H1 (cell line): ENCODE data around the gene DNAJB6.

Source experiments
- ATF2 ChIP-seq: IDR thresholded peaks from 2 replicates; pipeline ENCODE4 v1.6.1; 2012; ENCODE audit warnings: low read length, inconsistent platforms
- CEBPB ChIP-seq: IDR thresholded peaks from 2 replicates; pipeline ENCODE4 v1.6.1; 2012; ENCODE audit warnings: low read depth, low read length
- CTBP2 ChIP-seq: IDR thresholded peaks from 2 replicates; pipeline ENCODE4 v1.7.0; 2011; ENCODE audit warnings: borderline replicate concordance, mild to moderate bottlenecking, moderate library complexity, mixed read lengths, low read length; ENCODE audit not compliant: insufficient read depth, insufficient read length
- CTCF ChIP-seq, 3 experiments: IDR thresholded peaks; 1 replicate in 2 of 3; 2 replicates in 1 of 3; pipeline versions ENCODE4 v1.5.1 to v1.6.1; 2011; ENCODE audit warnings: low read length in 3 of 3, mild to moderate bottlenecking in 3 of 3, inconsistent platforms in 2 of 3, low read depth in 1 of 3, moderate library complexity in 1 of 3; ENCODE audit not compliant: insufficient read depth in 1 of 3; ENCODE audit errors: control extremely low read depth in 1 of 3
- EZH2 ChIP-seq: fragments of 200-600 bp; sonication (generic); IDR thresholded peaks from 2 replicates; pipeline ENCODE4 v1.7.1; 2012; ENCODE audit warnings: low read depth, mild to moderate bottlenecking, moderate library complexity, low read length, inconsistent platforms; ENCODE audit not compliant: severe bottlenecking
- KDM1A ChIP-seq: fragments of 200-600, 300-600 bp; sonication (generic); IDR thresholded peaks from 2 replicates; pipeline ENCODE4 v1.7.1; 2016; ENCODE audit warnings: mild to moderate bottlenecking, low read length, borderline replicate concordance
- MAX ChIP-seq: IDR thresholded peaks from 2 replicates; pipeline ENCODE4 v1.6.1; 2012; ENCODE audit warnings: inconsistent platforms
- POLR2A ChIP-seq, 2 experiments: IDR thresholded peaks; 1 replicate in 1 of 2; 2 replicates in 1 of 2; pipeline ENCODE4 v1.6.1; 2011; ENCODE audit warnings: low read depth in 2 of 2, low read length in 2 of 2, mild to moderate bottlenecking in 2 of 2; ENCODE audit errors: control extremely low read depth in 1 of 2
- POU5F1 ChIP-seq: IDR thresholded peaks from 2 replicates; pipeline ENCODE4 v1.6.1; 2011; ENCODE audit warnings: low read depth, mild to moderate bottlenecking, low read length, moderate library complexity
- RAD21 ChIP-seq, 2 experiments: IDR thresholded peaks in 1 of 2; conservative IDR thresholded peaks in 1 of 2; 2 replicates each; pipeline ENCODE4 v1.6.1; 2011; ENCODE audit warnings: low read depth in 2 of 2, low read length in 2 of 2, improper control_type of control experiment in 1 of 2, inconsistent platforms in 1 of 2, mild to moderate bottlenecking in 1 of 2, moderate library complexity in 1 of 2
- SP1 ChIP-seq: IDR thresholded peaks from 2 replicates; pipeline ENCODE4 v1.6.1; 2011; ENCODE audit warnings: low read depth, low read length
- TAF1 ChIP-seq: IDR thresholded peaks from 2 replicates; pipeline ENCODE4 v1.6.1; 2011; ENCODE audit warnings: mild to moderate bottlenecking, low read depth, low read length
- TEAD4 ChIP-seq: IDR thresholded peaks from 2 replicates; pipeline ENCODE4 v1.6.1; 2012; ENCODE audit warnings: low read depth, low read length, inconsistent platforms, mixed read lengths
- TF ChIP-seq, protein P1 (sequence below): IDR thresholded peaks from 2 replicates; pipeline ENCODE4 v1.6.1; 2011; ENCODE audit warnings: low read depth, mild to moderate bottlenecking, low read length; ENCODE audit not compliant: insufficient read depth

DNA sequence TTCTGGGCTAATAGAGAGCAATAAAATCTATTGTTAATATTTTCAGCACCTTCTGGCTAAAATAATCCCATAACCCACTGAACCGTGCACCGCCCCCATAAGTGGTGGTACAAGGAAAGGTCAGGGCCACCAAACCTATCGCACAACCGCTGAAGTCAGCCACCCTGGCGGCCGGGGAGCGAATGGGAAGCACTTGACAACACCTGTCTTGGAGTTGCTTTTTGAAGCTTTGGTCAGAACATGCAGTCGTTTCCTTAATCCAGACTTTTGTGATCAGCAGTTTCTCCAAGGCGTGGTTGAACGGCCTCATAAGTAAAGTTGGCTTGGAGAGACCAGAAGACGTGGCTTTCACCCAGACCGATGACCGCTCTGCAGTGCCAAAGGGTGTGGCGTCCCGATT, 97.4 kb downstream of the DNAJB6 start:
- TF ChIP-seq RAD21 (IDR thresholded peaks at IDR 0.05 in 1 of 2, conservative IDR thresholded peaks at IDR 0.05 in 1 of 2; ENCODE audit: low read depth in 2 of 2, low read length in 2 of 2) (no peak), CTCF (IDR thresholded peaks at IDR 0.05; ENCODE audit: control extremely low read depth in 1 of 3, insufficient read depth in 1 of 3, low read depth in 1 of 3, low read length in 3 of 3) (no peak), EZH2 (no peak), CTBP2 (no peak), TAF1 (no peak), SP1 (no peak), MAX (no peak), POLR2A (IDR thresholded peaks at IDR 0.05; ENCODE audit: control extremely low read depth in 1 of 2, low read depth in 2 of 2, low read length in 2 of 2) (no peak), POU5F1 (no peak), CEBPB (no peak), ATF2 (no peak), TEAD4 (no peak), KDM1A (no peak)
- TF ChIP-seq, protein P1, sequence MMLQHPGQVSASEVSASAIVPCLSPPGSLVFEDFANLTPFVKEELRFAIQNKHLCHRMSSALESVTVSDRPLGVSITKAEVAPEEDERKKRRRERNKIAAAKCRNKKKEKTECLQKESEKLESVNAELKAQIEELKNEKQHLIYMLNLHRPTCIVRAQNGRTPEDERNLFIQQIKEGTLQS = no peak
